PC-9 (cell line): Measurements from ENCODE around the gene CNIH3. TPM values are rescaled to one million over a fixed set of nuclear protein-coding genes. Genes with fewer than 3 reads are reported as not detected.
A peak's percentile ranks its signal among the peaks of the same experiment; 100 is the strongest.

ENCODE experiments used
- BruUV-seq: library from RNA; stranded (reverse); fragments of 400-500 nt; replicated peaks from 2 replicates; lab custom pipeline; 2021; lab: Mats Ljungman, UMichigan
- CTCF ChIA-PET: fragments of 300-600 bp; sonication (Branson Sonifier 250); formaldehyde crosslinking; loops from one replicate; lab custom pipeline; 2022; ENCODE audit warnings: antibody characterized with exemption; lab: Charles Lee
- POLR2A ChIA-PET: fragments of 300-600 bp; sonication (Branson Sonifier 250); formaldehyde crosslinking; loops from one replicate; lab custom pipeline; 2022; ENCODE audit warnings: antibody characterized with exemption; ENCODE audit not compliant: unreplicated experiment; lab: Charles Lee
- DNase-seq, 2 experiments: peaks; one replicate each; pipeline versions ENCODE4 v3.0.0 to v3.0.0-alpha.2; 2015 to 2022; ENCODE audit warnings: mixed read lengths in 1 of 2
- H2AFZ ChIP-seq: fragments of 200-600 bp; sonication (generic); 2 replicates; pipeline ENCODE4 v1.8.1; 2017; ENCODE audit warnings: antibody characterized with exemption
- H3F3A ChIP-seq: fragments of 200-600 bp; sonication (generic); 2 replicates; pipeline ENCODE4 v1.8.1; 2017; ENCODE audit warnings: antibody characterized with exemption, mild to moderate bottlenecking, low read depth; ENCODE audit not compliant: insufficient read depth
- H3K27ac ChIP-seq: fragments of 200-600 bp; sonication (generic); 2 replicates; pipeline ENCODE4 v1.6.1; 2016; ENCODE audit warnings: mixed run types
- H3K27me3 ChIP-seq: fragments of 200-600 bp; sonication (generic); 2 replicates; pipeline ENCODE4 v1.6.1; 2016; ENCODE audit warnings: low read depth, mixed run types; ENCODE audit not compliant: insufficient read depth
- H3K36me3 ChIP-seq: fragments of 200-600 bp; sonication (generic); 2 replicates; pipeline ENCODE4 v1.6.1; 2016; ENCODE audit warnings: low read depth, mixed run types
- H3K4me1 ChIP-seq: fragments of 200-600 bp; sonication (generic); replicated peaks from 2 replicates; pipeline ENCODE4 v1.6.1; 2016; ENCODE audit warnings: mixed run types; ENCODE audit not compliant: insufficient read depth
- H3K4me2 ChIP-seq: fragments of 200-600 bp; sonication (generic); 2 replicates; pipeline ENCODE4 v1.6.1; 2017; ENCODE audit warnings: mixed run types
- H3K4me3 ChIP-seq: fragments of 200-600 bp; sonication (generic); 2 replicates; pipeline ENCODE4 v1.6.1; 2016; ENCODE audit warnings: mixed run types
- H3K79me2 ChIP-seq: fragments of 200-600 bp; sonication (generic); 2 replicates; pipeline ENCODE4 v1.6.1; 2017; ENCODE audit warnings: low read depth, mixed run types
- H3K9me2 ChIP-seq: fragments of 200-600 bp; sonication (generic); 2 replicates; pipeline ENCODE4 v1.8.1; 2017; ENCODE audit warnings: mild to moderate bottlenecking; ENCODE audit not compliant: insufficient read depth
- H3K9me3 ChIP-seq: fragments of 200-600 bp; sonication (generic); 2 replicates; pipeline ENCODE4 v1.8.1; 2016; ENCODE audit warnings: low read depth; ENCODE audit not compliant: insufficient read depth
- H4K20me1 ChIP-seq: fragments of 200-600 bp; sonication (generic); 2 replicates; pipeline ENCODE4 v1.8.1; 2017; ENCODE audit not compliant: insufficient read depth
- EZH2 ChIP-seq: fragments of 200-600 bp; sonication (generic); IDR thresholded peaks from 2 replicates; pipeline ENCODE4 v1.8.0; 2017; ENCODE audit warnings: antibody characterized with exemption, low read depth
- intact Hi-C: fragments of 100-400 bp; cut with micrococcal nuclease; formaldehyde crosslinking; loops from one replicate; pipeline ENCODE4 v1.10.0; 2022; ENCODE audit not compliant: unreplicated experiment
- total RNA-seq: library from RNA; stranded (reverse); gene quantifications from 2 replicates; pipeline ENCODE4 v1.2.3, GENCODE V29; 2021
- TF ChIP-seq, protein P1 (sequence below): fragments of 200-600 bp; sonication (generic); conservative IDR thresholded peaks from 2 replicates; pipeline ENCODE4 v1.6.1; 2017; ENCODE audit warnings: mixed run types, antibody characterized with exemption, mild to moderate bottlenecking, moderate library complexity

The CNIH3 gene
- total RNA-seq, 1 experiment from 2014 or later: 8.4 TPM

GRCh38 chr1:224623743-224624333, 7.7 kb downstream of the CNIH3 start:
- peak overlapping the region; percentile 27; the same call in 1 of the 2 replicates for H3K27ac ChIP-seq
- TF ChIP-seq EZH2: no peak
- TF ChIP-seq, protein P1, sequence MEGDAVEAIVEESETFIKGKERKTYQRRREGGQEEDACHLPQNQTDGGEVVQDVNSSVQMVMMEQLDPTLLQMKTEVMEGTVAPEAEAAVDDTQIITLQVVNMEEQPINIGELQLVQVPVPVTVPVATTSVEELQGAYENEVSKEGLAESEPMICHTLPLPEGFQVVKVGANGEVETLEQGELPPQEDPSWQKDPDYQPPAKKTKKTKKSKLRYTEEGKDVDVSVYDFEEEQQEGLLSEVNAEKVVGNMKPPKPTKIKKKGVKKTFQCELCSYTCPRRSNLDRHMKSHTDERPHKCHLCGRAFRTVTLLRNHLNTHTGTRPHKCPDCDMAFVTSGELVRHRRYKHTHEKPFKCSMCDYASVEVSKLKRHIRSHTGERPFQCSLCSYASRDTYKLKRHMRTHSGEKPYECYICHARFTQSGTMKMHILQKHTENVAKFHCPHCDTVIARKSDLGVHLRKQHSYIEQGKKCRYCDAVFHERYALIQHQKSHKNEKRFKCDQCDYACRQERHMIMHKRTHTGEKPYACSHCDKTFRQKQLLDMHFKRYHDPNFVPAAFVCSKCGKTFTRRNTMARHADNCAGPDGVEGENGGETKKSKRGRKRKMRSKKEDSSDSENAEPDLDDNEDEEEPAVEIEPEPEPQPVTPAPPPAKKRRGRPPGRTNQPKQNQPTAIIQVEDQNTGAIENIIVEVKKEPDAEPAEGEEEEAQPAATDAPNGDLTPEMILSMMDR: no peak
- H3F3A ChIP-seq: peaks cover 9% of the 10 kb centered on the region; the same call in 1 of the 2 replicates
- H3K9me3 ChIP-seq: no peaks in the 10 kb centered on the region
- H3K36me3 ChIP-seq: 0 out of 2 replicates have a peak, but pooled peaks cover 8% of the 10 kb centered on the region
- BruUV-seq: no TSS peak
- peaks cover 63% of the 10 kb centered on the region for H3K79me2 ChIP-seq
- ChIA-PET CTCF (interaction anchor here (0.7 to 0.9 kb wide), 2 partner anchors 14 to 112 kb away, joined by 3 to 5 read pairs; no protein-coding TSS in a partner anchor), POLR2A (no interaction called here)
- H2AFZ ChIP-seq: no peak overlapping the region
- DNase-seq: peak; percentile 48 to 50
- no peaks in the 10 kb centered on the region for H3K9me2 ChIP-seq
- H4K20me1 ChIP-seq: peaks cover 13% of the 10 kb centered on the region
- peaks cover 44% of the 10 kb centered on the region for H3K4me1 ChIP-seq
- no peaks in the 10 kb centered on the region for H3K27me3 ChIP-seq
- H3K4me2 ChIP-seq: peak overlapping the region; percentile 93
- intact Hi-C loops: no loop called here
- H3K4me3 ChIP-seq: no peak overlapping the region

- intact Hi-C loops: no loop called here
- Histone ChIP-seq H3F3A (peaks cover 9% of the 10 kb centered on the region; the same call in 1 of the 2 replicates), H3K4me1 (peaks cover 38% of the 10 kb centered on the region), H4K20me1 (peaks cover 10% of the 10 kb centered on the region), H3K27me3 (no peaks in the 10 kb centered on the region), H3K36me3 (0 out of 2 replicates have a peak, but pooled peaks cover 8% of the 10 kb centered on the region), H2AFZ (no peak overlapping the region), H3K27ac (no peak overlapping the region), H3K4me2 (no peak overlapping the region), H3K9me2 (no peaks in the 10 kb centered on the region), H3K4me3 (no peak overlapping the region), H3K79me2 (peaks cover 57% of the 10 kb centered on the region), H3K9me3 (no peaks in the 10 kb centered on the region)
- TF ChIP-seq, protein P1: no peak
- no peak for TF ChIP-seq EZH2
- ChIA-PET POLR2A (no interaction called here), CTCF (interaction anchor here (0.7 kb wide), 1 partner anchor 112 kb away, joined by 5 read pairs; no protein-coding TSS in a partner anchor)
- no TSS peak for BruUV-seq
- no peak for DNase-seq
These were observed 8.3 kb downstream of the CNIH3 start for GRCh38 chr1:224624432-224624831.

GRCh38 chr1:224626042-224626441, 9.9 kb downstream of the CNIH3 start:
- Histone ChIP-seq H3K27me3 (no peaks in the 10 kb centered on the region), H2AFZ (no peak overlapping the region), H3K27ac (no peak overlapping the region), H3K9me3 (no peaks in the 10 kb centered on the region), H3F3A (peaks cover 9% of the 10 kb centered on the region; the same call in 1 of the 2 replicates), H3K4me3 (no peak overlapping the region), H3K4me1 (peaks cover 37% of the 10 kb centered on the region), H3K4me2 (no peak overlapping the region), H3K36me3 (0 out of 2 replicates have a peak, but pooled peaks cover 8% of the 10 kb centered on the region), H4K20me1 (peaks cover 6% of the 10 kb centered on the region; the same call in 1 of the 2 replicates), H3K9me2 (no peaks in the 10 kb centered on the region), H3K79me2 (peaks cover 41% of the 10 kb centered on the region)
- DNase-seq: no peak
- CTCF ChIA-PET: interaction anchor here (0.7 kb wide), 1 partner anchor 9 kb away, joined by 3 read pairs; no protein-coding TSS in a partner anchor
- intact Hi-C loops: no loop called here
- TF ChIP-seq, protein P1: no peak
- TF ChIP-seq EZH2: no peak
- POLR2A ChIA-PET: interaction anchor here (0.6 kb wide), 1 partner anchor 107 kb away, joined by 3 read pairs; no protein-coding TSS in a partner anchor
- no TSS peak for BruUV-seq
